ENCODE results near the gene GLT6D1. TPM values are rescaled to one million over a fixed set of nuclear protein-coding genes. Genes with fewer than 3 reads are reported as not detected.

GLT6D1 gene
- total and polyA plus RNA-seq, 9 donors = not detected

GRCh38 chr9:135583688-135584011, 55.7 kb downstream of the GLT6D1 start:
- 79 to 90% (median 87%) methylated on average over 11 to 16 of the region's 16 CpGs for WGBS, 3 donors

DNA sequence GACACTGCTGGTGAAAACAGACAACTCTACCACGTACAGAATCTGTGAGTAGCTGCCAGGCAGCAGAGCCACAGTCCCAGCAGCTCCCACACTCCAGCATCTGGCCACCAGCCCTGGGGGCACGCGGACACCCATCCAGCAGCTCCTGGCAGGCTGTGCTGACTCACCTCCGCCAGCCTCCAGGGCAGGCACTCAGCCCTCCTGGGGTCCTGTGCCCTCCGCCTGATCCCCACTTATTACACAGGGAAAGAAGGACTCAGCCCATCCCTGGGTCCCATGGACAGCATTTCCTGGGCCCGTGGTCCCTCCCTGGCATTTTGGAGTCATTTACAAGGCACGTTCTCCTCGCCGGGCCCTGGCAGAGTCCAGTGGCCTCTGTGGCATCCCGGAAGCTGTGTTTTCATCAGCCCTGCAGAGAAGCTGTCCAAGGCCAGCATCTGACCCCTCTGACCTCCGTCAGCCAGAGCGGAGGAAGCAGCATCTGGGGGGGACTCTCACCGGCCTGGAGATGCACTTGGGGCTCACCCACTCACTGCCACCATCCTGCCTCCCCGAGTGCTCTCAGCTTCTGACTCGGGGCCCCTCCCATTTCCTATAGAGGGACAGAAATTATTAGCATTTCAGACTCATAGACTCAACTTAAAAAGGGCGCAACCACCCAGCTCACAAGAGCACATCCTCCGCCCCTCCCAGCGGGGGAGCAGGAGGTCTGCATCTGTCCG, 56.2 kb downstream of the GLT6D1 start:
- Histone ChIP-seq H3K27ac (no peak overlapping the region), H3K4me3 (no peak overlapping the region), H3K27me3 (no peaks in the 10 kb centered on the region), H3K4me1 (ENCODE audit: insufficient read depth) (no peaks in the 10 kb centered on the region), H3K36me3 (no peaks in the 10 kb centered on the region), H3K9me3 (no peaks in the 10 kb centered on the region)
- no peak for TF ChIP-seq CTCF (IDR thresholded peaks at IDR 0.05)
- no peak for TF ChIP-seq EP300 (IDR thresholded peaks at IDR 0.05)
- no peak for TF ChIP-seq POLR2A (IDR thresholded peaks at IDR 0.05)
- intact Hi-C loops (cut with DNase I) = loop anchor here in 1 of 4 donors (2.0 kb wide), 1 partner anchor 24 kb away; no protein-coding TSS in a partner anchor
- WGBS, 3 donors = 58 to 68% (median 62%) methylated on average over 19 of the region's 19 CpGs
- no peak for DNase-seq

More at GRCh38 chr9:135583688-135584011, 55.7 kb downstream of the GLT6D1 start:
- no peak for TF ChIP-seq EP300 (IDR thresholded peaks at IDR 0.05)
- no peak for TF ChIP-seq POLR2A (IDR thresholded peaks at IDR 0.05)
- no peak for TF ChIP-seq CTCF (IDR thresholded peaks at IDR 0.05)
- H3K36me3 ChIP-seq = no peaks in the 10 kb centered on the region
- DNase-seq = no peak
- H3K4me1 ChIP-seq (ENCODE audit: insufficient read depth) = no peaks in the 10 kb centered on the region
- no peak overlapping the region for H3K27ac ChIP-seq
- H3K4me3 ChIP-seq = no peak overlapping the region
- intact Hi-C loops (cut with DNase I) = loop anchor here in 1 of 4 donors (2.0 kb wide), 1 partner anchor 23 kb away; no protein-coding TSS in a partner anchor
- no peaks in the 10 kb centered on the region for H3K27me3 ChIP-seq
- H3K9me3 ChIP-seq = no peaks in the 10 kb centered on the region

DNA sequence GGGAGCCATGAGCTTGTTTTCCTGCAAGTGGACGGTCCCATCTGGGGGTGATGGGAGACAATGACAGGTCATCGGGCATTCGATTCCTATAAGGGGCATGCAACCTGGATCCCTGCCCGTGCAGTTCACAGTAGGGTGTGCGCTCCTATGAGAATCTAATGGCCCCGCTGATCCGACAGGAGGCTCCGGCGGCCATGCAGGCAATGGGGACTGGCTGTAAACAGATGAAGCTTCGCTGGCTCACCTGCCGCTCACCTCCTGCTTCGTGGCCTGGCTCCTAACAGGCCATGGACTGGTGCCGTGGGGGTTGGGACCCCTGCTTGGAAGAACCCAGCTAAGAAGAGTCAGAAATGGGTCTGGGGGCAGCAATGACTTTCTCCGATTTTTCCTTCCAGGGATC, 56.8 kb downstream of the GLT6D1 start:
- no peak for TF ChIP-seq EP300 (IDR thresholded peaks at IDR 0.05)
- no peak for TF ChIP-seq POLR2A (IDR thresholded peaks at IDR 0.05)
- Histone ChIP-seq H3K9me3 (no peaks in the 10 kb centered on the region), H3K27ac (no peak overlapping the region), H3K4me1 (ENCODE audit: insufficient read depth) (no peaks in the 10 kb centered on the region), H3K27me3 (no peaks in the 10 kb centered on the region), H3K36me3 (no peaks in the 10 kb centered on the region), H3K4me3 (no peak overlapping the region)
- 88 to 90% (median 89%) methylated on average over 14 of the region's 14 CpGs for WGBS, 3 donors
- no peak for DNase-seq
- intact Hi-C loops (cut with DNase I) = loop anchor here in 1 of 4 donors (2.0 kb wide), 1 partner anchor 24 kb away; no protein-coding TSS in a partner anchor

- Histone ChIP-seq H3K9me3 (no peaks in the 10 kb centered on the region), H3K4me1 (ENCODE audit: insufficient read depth) (no peaks in the 10 kb centered on the region), H3K27me3 (no peaks in the 10 kb centered on the region), H3K36me3 (no peaks in the 10 kb centered on the region), H3K27ac (no peak overlapping the region), H3K4me3 (no peak overlapping the region)
- DNase-seq = no peak
- intact Hi-C loops (cut with DNase I) = loop anchor here in 1 of 4 donors (2.0 kb wide), 1 partner anchor 25 kb away; no protein-coding TSS in a partner anchor
- 82 to 85% (median 84%) methylated on average over 18 of the region's 18 CpGs for WGBS, 3 donors
- no peak for TF ChIP-seq POLR2A (IDR thresholded peaks at IDR 0.05)
- no peak for TF ChIP-seq EP300 (IDR thresholded peaks at IDR 0.05)
- TF ChIP-seq CTCF (IDR thresholded peaks at IDR 0.05) = no peak
Observed at GRCh38 chr9:135581636-135582426, 57.5 kb downstream of the GLT6D1 start.
